Fibroblast of skin of right quadriceps (primary cell): Measurements from ENCODE around the gene AKIRIN2.
"Not testable (repeated sequence)": the region's sequence is repeated elsewhere in the genome, so short reads cannot be mapped to it uniquely, and the experiment has no call there.

ENCODE experiments used
- DNase-seq: peaks from one replicate; pipeline ENCODE4 v3.0.0-alpha.2; 2013

Gene AKIRIN2

GRCh38 chr6:87718662-87719433, 16.8 kb upstream of the AKIRIN2 start:
- peak; percentile 38 for DNase-seq

- no peak for DNase-seq
These were observed 15.0 kb upstream of the AKIRIN2 start for GRCh38 chr6:87716928-87717614.

- DNase-seq = peak; percentile 70
These were observed 12.2 kb upstream of the AKIRIN2 start for GRCh38 chr6:87714093-87714842.

GRCh38 chr6:87712713-87713112, 10.7 kb upstream of the AKIRIN2 start:
- not testable (repeated sequence) for DNase-seq

- no peak for DNase-seq
These were observed 8.1 kb upstream of the AKIRIN2 start for GRCh38 chr6:87710090-87710489.

DNA sequence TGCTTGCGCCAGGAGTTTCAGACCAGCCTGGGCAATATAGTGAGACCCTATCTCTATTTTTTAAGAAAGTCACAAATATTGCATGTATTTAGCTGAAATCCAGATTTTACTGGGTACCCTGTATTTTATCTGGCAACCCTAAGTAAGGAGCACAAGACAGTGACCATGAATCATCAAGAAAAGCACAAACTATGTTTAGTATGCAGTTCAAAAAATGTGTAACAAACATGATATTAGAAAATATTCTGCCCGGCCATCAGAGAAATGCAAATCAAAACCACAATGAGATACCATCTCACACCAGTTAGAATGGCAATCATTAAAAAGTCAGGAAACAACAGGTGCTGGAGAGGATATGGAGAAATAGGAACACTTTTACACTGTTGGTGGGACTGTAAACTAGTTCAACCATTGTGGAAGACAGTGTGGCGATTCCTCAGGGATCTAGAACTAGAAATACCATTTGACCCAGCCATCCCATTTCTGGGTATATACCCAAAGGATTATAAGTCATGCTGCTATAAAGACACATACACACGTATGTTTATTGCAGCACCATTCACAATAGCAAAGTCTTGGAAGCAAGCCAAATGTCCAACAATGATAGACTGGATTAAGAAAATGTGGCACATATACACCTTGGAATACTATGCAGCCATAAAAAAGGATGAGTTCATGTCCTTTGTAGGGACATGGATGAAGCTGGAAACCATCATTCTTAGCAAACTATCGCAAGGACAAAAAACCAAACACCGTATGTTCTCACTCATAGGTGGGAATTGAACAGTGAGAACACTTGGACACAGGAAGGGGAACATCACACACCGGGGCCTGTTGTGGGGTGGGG, 6.8 kb upstream of the AKIRIN2 start:
- not testable (repeated sequence) for DNase-seq

- DNase-seq = peak; percentile 84
These were observed 4.3 kb upstream of the AKIRIN2 start for GRCh38 chr6:87706187-87706966.

DNA sequence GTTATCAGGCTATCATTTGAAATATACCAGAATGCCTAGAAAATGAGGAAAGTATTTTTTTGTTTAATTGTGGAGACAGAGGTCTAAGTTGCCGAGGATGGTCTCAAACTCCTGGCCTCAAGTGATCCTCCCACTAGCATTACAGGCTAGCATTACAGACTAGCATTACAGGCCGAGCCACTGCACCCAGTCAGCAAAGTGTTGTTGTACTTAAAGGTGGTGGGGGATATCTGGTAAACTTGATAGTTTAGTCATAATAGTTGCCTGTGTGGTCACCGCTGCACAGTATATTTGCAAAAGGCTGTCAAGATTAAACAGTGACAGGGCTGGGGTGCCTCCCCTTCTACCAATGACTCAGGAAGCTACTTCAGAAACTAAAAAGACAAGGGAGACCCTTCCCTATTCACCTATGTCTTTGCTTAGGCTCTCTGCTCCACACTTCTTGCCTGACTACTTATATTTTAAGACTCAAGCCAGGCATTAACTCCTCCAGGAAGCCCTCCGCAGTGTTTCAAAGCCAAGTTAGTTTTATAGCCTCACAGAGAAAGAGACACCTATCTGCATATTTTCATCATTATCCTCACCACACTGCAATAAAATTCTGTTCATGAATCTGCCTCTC, 3.1 kb upstream of the AKIRIN2 start:
- DNase-seq = peak; percentile 49

DNA sequence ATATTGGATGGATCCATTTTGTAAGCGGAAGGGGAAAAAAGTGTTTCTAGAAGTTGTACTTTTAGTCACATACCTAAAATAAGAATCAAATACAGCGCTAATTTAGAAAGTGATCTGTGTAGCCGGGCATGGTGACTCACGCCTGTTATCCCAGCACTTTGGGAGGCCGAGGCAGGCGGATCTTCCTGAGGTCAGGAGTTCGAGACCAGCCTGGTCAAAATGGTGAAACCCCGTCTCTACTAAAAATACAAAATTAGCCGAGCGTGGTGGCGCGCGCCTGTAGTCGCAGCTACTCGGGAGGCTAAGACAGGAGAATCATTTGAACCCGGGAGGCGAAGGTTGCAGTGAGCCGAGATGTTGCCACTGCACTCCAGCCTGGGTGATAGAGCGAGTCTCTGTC, 1.0 kb upstream of the AKIRIN2 start:
- peak; percentile 24 for DNase-seq

GRCh38 chr6:87702589-87702945, 534 bp upstream of the AKIRIN2 start:
- no peak for DNase-seq

DNA sequence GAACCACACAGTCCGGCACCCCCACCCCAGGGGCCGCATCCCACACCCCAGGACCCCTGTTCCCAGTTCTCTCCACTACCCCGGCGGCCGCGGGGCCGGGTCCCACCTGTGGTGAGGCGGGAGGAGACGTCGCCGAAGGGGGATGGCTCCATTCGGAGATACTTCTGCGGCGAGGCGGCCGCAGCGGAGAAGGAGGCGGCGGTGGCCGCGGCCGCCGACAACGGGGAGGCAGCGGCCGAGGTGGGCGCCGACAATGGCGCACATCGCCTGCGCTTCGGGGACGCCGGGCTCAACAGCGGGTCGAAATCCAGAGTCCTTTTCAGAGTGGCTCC, 723 bp downstream of the AKIRIN2 start:
- DNase-seq = no peak

DNA sequence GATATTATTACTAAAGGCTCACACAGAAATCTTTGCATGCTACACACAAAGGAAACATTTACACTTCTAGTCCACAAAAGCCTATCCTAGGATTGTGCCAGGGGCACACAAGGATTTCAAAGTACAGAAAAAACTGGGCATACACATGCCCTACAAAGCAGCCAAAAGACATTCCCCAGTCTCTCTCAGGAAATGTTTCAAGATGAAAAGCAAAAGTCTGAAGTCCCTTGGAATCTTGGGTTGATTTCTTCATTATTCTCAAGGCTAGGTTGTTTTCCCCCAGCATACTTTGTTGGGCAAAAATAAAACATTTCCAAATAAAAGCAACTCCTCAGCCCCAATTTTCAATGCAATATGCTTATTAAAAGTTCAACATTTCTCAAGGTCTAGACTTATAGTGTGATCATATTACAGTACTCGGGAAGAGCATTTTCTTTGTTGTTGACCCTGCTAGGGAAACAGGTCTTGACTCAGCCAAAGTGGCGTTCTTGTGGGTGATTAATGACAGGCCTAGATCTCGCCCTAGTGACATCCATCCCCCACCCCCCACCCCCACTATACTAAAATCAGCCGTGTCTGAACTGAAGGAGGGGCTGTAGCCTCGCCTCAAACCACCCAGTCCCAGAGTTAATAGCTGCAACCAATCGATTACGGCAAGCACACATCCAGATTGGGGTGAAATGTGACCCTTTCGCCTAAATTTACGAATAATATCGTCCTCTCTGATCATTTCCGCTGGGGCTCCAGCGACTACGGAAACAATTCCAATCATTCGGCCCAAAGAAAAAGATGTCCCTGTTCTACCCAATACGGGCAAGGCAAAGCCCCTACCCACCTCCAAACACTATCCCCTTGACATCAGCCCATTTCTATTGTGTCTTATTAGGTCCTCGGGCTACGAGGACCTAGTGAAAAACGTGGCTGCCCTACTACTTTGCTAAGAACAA, 1.4 kb downstream of the AKIRIN2 start:
- peak; percentile 77 for DNase-seq

- DNase-seq = no peak
These were observed 2.5 kb downstream of the AKIRIN2 start for GRCh38 chr6:87699576-87699975.

DNA sequence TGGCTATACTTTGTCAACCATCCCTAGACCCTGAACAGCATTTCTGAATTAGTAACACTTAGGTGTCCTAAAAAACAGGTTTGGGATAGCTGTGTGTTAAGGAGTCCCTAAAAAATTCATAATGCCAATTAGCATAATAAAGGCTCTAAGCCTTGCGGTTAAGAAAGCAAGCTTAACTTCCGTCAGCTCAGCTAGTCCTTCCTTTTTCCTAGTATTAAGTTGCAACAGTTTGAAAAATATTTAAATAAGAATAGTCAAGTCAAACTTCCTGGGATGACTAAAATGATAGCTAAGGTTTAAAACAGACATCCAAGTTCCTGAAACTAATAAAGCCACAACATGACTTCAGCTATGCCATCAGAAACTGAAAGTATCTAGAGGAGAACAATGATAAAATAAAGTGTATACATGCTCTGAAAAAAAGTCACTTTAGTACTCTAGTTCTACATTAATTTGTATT, 3.5 kb downstream of the AKIRIN2 start:
- no peak for DNase-seq

GRCh38 chr6:87697581-87698546, 4.2 kb downstream of the AKIRIN2 start:
- peak; percentile 98 for DNase-seq

DNA sequence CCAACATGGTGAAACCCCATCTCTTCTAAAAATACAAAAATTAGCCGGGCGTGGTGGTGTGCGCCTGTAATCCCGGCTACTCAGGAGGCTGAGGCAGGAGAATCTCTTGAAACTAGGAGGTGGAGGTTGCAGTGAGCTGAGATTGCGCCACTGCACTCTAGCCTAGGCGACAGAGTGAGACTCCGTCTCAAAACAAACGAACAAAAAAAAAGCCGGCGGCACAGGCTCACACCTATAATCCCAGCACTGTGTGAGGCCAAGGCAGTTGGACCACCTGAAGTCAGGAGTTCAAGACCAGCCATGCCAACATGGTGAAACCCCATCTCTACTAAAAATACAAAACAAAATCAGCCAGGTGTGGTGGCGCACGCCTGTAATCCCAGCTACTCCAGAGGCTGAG, 5.2 kb downstream of the AKIRIN2 start:
- not testable (repeated sequence) for DNase-seq

DNA sequence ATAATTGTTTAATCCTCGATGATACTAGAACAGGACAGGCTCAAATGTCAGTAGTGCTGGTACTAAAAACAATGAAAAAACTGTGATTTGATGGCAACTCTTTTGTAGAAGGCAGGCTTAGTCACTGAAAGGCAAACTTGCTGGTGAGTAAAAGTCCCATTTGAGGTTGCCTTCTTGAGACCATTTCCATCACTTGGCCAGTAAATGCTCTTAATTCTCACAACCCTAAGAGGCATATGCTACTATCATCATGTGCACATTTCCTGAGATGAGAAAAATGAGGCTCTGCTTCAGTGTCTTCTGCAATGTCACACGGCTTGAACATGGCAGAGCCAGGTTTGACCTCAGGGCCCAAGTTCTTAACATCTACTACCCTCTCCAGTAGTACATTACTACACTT, 9.9 kb downstream of the AKIRIN2 start:
- DNase-seq = no peak

DNA sequence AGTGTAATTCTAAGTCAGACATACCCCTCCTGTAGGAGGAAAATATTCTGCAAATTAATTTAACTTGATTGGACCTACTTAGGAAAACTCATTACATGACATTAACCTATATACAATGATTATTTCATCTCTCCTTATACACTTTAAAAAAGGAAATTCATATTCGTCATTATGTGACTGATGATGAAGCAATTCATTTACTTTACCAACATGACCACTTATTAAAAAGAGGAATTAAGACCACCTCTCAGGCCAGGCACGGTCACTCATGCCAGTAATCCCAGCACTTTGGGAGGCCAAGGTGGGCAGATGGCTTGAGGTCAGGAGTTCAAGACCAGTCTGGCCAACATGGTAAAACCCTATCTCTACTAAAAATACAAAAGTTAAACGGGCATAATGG, 11.6 kb downstream of the AKIRIN2 start:
- no peak for DNase-seq

GRCh38 chr6:87687893-87688292, 14.1 kb downstream of the AKIRIN2 start:
- not testable (repeated sequence) for DNase-seq
